Subcutaneous abdominal adipose tissue (tissue), 5 donors: Measurements from ENCODE around the gene G0S2.

ENCODE experiments used
- H3K27ac ChIP-seq: one replicate; pipeline ENCODE4 v1.7.0; 2013; ENCODE audit warnings: low read depth, mild to moderate bottlenecking, inconsistent platforms, low read length, moderate library complexity
- H3K27me3 ChIP-seq, 5 donors: one replicate each; pipeline ENCODE4 v1.7.0; 2013; ENCODE audit warnings: low read length in 5 of 5, inconsistent platforms in 1 of 5; ENCODE audit not compliant: control insufficient read depth in 5 of 5, insufficient read depth in 4 of 5
- H3K36me3 ChIP-seq, 5 donors: one replicate each; pipeline ENCODE4 v1.7.0; 2013; ENCODE audit warnings: low read length in 5 of 5; ENCODE audit not compliant: control insufficient read depth in 5 of 5, insufficient read depth in 5 of 5
- H3K4me1 ChIP-seq, 5 donors: one replicate each; pipeline ENCODE4 v1.7.0; 2013; ENCODE audit warnings: low read length in 5 of 5, mild to moderate bottlenecking in 3 of 5, moderate library complexity in 1 of 5; ENCODE audit not compliant: control insufficient read depth in 5 of 5, insufficient read depth in 5 of 5
- H3K4me3 ChIP-seq, 5 donors: one replicate each; pipeline ENCODE4 v1.7.0; 2013; ENCODE audit warnings: low read length in 5 of 5, low read depth in 1 of 5
- H3K9ac ChIP-seq, 5 donors: one replicate each; pipeline ENCODE4 v1.7.0; 2013; ENCODE audit warnings: low read length in 5 of 5, mild to moderate bottlenecking in 4 of 5, moderate library complexity in 3 of 5
- H3K9me3 ChIP-seq, 5 donors: one replicate each; pipeline ENCODE4 v1.7.0; 2013; ENCODE audit warnings: low read length in 5 of 5; ENCODE audit not compliant: control insufficient read depth in 5 of 5
- donor health status: healthy.
- donor health status: healthy.
- donor health status: healthy.
- donor health status: healthy.
- donor health status: healthy.

G0S2 gene

GRCh38 chr1:209708297-209708696 lies 33.1 kb downstream of the G0S2 start:
- Histone ChIP-seq H3K4me3 (no peak overlapping the region), H3K9ac (no peak overlapping the region), H3K36me3 (peaks cover 0 to 6% (median 0%) of the 10 kb centered on the region in 5 donors)

GRCh38 chr1:209710093-209710492 lies 34.9 kb downstream of the G0S2 start:
- no peak overlapping the region for H3K9ac ChIP-seq
- H3K9me3 ChIP-seq, result no peaks in the 10 kb centered on the region
- H3K4me3 ChIP-seq, result no peak overlapping the region
- no peak overlapping the region for H3K27ac ChIP-seq
- no peaks in the 10 kb centered on the region for H3K27me3 ChIP-seq
- peaks cover 0 to 6% (median 0%) of the 10 kb centered on the region in 5 donors for H3K36me3 ChIP-seq
- peaks cover under 1 to 11% (median 6%) of the 10 kb centered on the region in 5 donors for H3K4me1 ChIP-seq

More at GRCh38 chr1:209708297-209708696, 33.1 kb downstream of the G0S2 start:
- H3K27me3 ChIP-seq, result no peaks in the 10 kb centered on the region
- peaks cover 7 to 21% (median 12%) of the 10 kb centered on the region in 5 donors for H3K4me1 ChIP-seq
- no peak overlapping the region for H3K27ac ChIP-seq
- no peaks in the 10 kb centered on the region for H3K9me3 ChIP-seq

GRCh38 chr1:209710847-209711246 lies 35.6 kb downstream of the G0S2 start:
- Histone ChIP-seq H3K4me1 (peaks cover 0 to 4% (median 0%) of the 10 kb centered on the region in 5 donors), H3K27me3 (no peaks in the 10 kb centered on the region), H3K9me3 (no peaks in the 10 kb centered on the region), H3K27ac (no peak overlapping the region), H3K4me3 (no peak overlapping the region), H3K36me3 (peaks cover 0 to 6% (median 0%) of the 10 kb centered on the region in 5 donors), H3K9ac (no peak overlapping the region)

- Histone ChIP-seq H3K9me3 (no peaks in the 10 kb centered on the region), H3K4me1 (no peaks in the 10 kb centered on the region), H3K36me3 (no peaks in the 10 kb centered on the region), H3K4me3 (no peak overlapping the region), H3K27me3 (no peaks in the 10 kb centered on the region), H3K9ac (no peak overlapping the region), H3K27ac (no peak overlapping the region)
Measured at GRCh38 chr1:209714338-209714737, 39.1 kb downstream of the G0S2 start.

GRCh38 chr1:209715314-209715713 lies 40.1 kb downstream of the G0S2 start:
- no peak overlapping the region for H3K9ac ChIP-seq
- H3K9me3 ChIP-seq, result no peaks in the 10 kb centered on the region
- H3K4me1 ChIP-seq, result peaks cover 0 to 4% (median under 1%) of the 10 kb centered on the region in 5 donors
- no peak overlapping the region for H3K4me3 ChIP-seq
- H3K27me3 ChIP-seq, result no peaks in the 10 kb centered on the region
- H3K36me3 ChIP-seq, result no peaks in the 10 kb centered on the region
- no peak overlapping the region for H3K27ac ChIP-seq

- H3K4me1 ChIP-seq, result peaks cover 0 to 12% (median 4%) of the 10 kb centered on the region in 5 donors
Measured at GRCh38 chr1:209717818-209718217, 42.6 kb downstream of the G0S2 start.

GRCh38 chr1:209720326-209720725 lies 45.1 kb downstream of the G0S2 start:
- Histone ChIP-seq H3K27me3 (no peaks in the 10 kb centered on the region), H3K9ac (no peak overlapping the region), H3K4me1 (peaks cover 0 to 12% (median 4%) of the 10 kb centered on the region in 5 donors), H3K4me3 (no peak overlapping the region), H3K9me3 (no peaks in the 10 kb centered on the region), H3K27ac (no peak overlapping the region), H3K36me3 (no peaks in the 10 kb centered on the region)

More at GRCh38 chr1:209717818-209718217, 42.6 kb downstream of the G0S2 start:
- no peaks in the 10 kb centered on the region for H3K27me3 ChIP-seq
- H3K27ac ChIP-seq, result no peak overlapping the region
- no peaks in the 10 kb centered on the region for H3K9me3 ChIP-seq
- H3K4me3 ChIP-seq, result no peak overlapping the region
- H3K9ac ChIP-seq, result no peak overlapping the region
- H3K36me3 ChIP-seq, result no peaks in the 10 kb centered on the region

GRCh38 chr1:209720826-209721225 lies 45.6 kb downstream of the G0S2 start:
- Histone ChIP-seq H3K27ac (no peak overlapping the region), H3K9ac (no peak overlapping the region), H3K4me1 (peaks cover 0 to 12% (median 4%) of the 10 kb centered on the region in 5 donors), H3K27me3 (no peaks in the 10 kb centered on the region), H3K9me3 (no peaks in the 10 kb centered on the region), H3K4me3 (no peak overlapping the region), H3K36me3 (peaks cover 0 to 3% (median 0%) of the 10 kb centered on the region in 5 donors)

GRCh38 chr1:209721323-209721722 lies 46.1 kb downstream of the G0S2 start:
- H3K36me3 ChIP-seq, result peaks cover 0 to 3% (median 0%) of the 10 kb centered on the region in 5 donors
- H3K9ac ChIP-seq, result no peak overlapping the region
- H3K27me3 ChIP-seq, result no peaks in the 10 kb centered on the region
- H3K27ac ChIP-seq, result no peak overlapping the region
- no peak overlapping the region for H3K4me3 ChIP-seq
- H3K9me3 ChIP-seq, result no peaks in the 10 kb centered on the region
- peaks cover 0 to 12% (median 4%) of the 10 kb centered on the region in 5 donors for H3K4me1 ChIP-seq

- no peak overlapping the region for H3K4me3 ChIP-seq
- H3K27ac ChIP-seq, result no peak overlapping the region
- H3K27me3 ChIP-seq, result no peaks in the 10 kb centered on the region
- H3K9ac ChIP-seq, result no peak overlapping the region
- peaks cover 0 to 13% (median 4%) of the 10 kb centered on the region in 5 donors for H3K4me1 ChIP-seq
- peaks cover 0 to 3% (median 0%) of the 10 kb centered on the region in 5 donors for H3K36me3 ChIP-seq
- H3K9me3 ChIP-seq, result no peaks in the 10 kb centered on the region
Measured at GRCh38 chr1:209723265-209723664, 48.1 kb downstream of the G0S2 start.
